Suprapubic skin (tissue), 4 donors: ENCODE measurements around the gene TRIM65.

ENCODE experiments used
- EP300 ChIP-seq: sonication (generic); formaldehyde crosslinking; IDR thresholded peaks from one replicate; pipeline ENCODE4 v1.6.1; 2017; ENCODE audit warnings: antibody characterized with exemption
- POLR2AphosphoS5 ChIP-seq, 3 donors: sonication (generic); formaldehyde crosslinking; IDR thresholded peaks; one replicate each; pipeline ENCODE4 v1.6.1; 2017; ENCODE audit warnings: antibody characterized with exemption in 3 of 3
- TF ChIP-seq, protein P1 (sequence below), 2 donors: fragments of 200-600 bp in 1 of 2; fragments of 450-650 bp in 1 of 2; sonication (generic) in 1 of 2; IDR thresholded peaks; one replicate each; pipeline ENCODE4 v1.5.1; 2016 to 2019; ENCODE audit warnings: antibody characterized with exemption in 2 of 2, mild to moderate bottlenecking in 1 of 2, moderate library complexity in 1 of 2

DNA sequence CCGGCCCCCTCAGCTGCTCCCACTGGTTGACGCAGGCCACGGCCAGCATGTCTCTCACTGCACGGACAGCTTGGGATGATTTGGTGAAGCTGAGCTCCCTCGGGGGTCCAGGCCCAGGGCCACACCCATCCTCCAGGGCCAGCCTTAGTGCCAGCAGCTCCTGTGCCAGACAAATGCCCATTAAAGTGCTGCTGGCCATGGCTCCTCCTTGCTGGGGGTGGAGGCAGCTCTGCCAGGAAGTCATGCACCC lies 20.9 kb downstream of the TRIM65 start:
- peak in 2 of 3 donors; percentile 33 to 62 for TF ChIP-seq POLR2AphosphoS5 (IDR thresholded peaks at IDR 0.05)
- TF ChIP-seq, protein P1, sequence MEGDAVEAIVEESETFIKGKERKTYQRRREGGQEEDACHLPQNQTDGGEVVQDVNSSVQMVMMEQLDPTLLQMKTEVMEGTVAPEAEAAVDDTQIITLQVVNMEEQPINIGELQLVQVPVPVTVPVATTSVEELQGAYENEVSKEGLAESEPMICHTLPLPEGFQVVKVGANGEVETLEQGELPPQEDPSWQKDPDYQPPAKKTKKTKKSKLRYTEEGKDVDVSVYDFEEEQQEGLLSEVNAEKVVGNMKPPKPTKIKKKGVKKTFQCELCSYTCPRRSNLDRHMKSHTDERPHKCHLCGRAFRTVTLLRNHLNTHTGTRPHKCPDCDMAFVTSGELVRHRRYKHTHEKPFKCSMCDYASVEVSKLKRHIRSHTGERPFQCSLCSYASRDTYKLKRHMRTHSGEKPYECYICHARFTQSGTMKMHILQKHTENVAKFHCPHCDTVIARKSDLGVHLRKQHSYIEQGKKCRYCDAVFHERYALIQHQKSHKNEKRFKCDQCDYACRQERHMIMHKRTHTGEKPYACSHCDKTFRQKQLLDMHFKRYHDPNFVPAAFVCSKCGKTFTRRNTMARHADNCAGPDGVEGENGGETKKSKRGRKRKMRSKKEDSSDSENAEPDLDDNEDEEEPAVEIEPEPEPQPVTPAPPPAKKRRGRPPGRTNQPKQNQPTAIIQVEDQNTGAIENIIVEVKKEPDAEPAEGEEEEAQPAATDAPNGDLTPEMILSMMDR (IDR thresholded peaks at IDR 0.05) = no peak
- TF ChIP-seq EP300 = no peak
